ENCODE measurements around the gene ACVR1. TPM values are rescaled to one million over a fixed set of nuclear protein-coding genes. Genes with fewer than 3 reads are reported as not detected.
A peak's percentile ranks its signal among the peaks of the same experiment; 100 is the strongest.

Gene ACVR1
- 7.3 and 8.9 TPM in 2 replicates for total RNA-seq (2014; rRNA removed; shearing (Covaris generic))

- H3K4me3 ChIP-seq (ENCODE audit: insufficient read depth, low read depth, low read length) = peak within 1 kb of the TSS; percentile 83
- no peaks in the 10 kb centered on the region for H3K27me3 ChIP-seq (ENCODE audit: control insufficient read depth, insufficient read depth, low read length)
- DNase-seq = peak; percentile 94
- no peaks in the 10 kb centered on the region for H3K36me3 ChIP-seq (replicated peaks; ENCODE audit: control insufficient read depth, insufficient read depth, low read length)
Observed at GRCh38 chr2:157876066-157876785, at the start of gene ACVR1. TSS of gene ACVR1 (minus strand) at chr2:157876330. CDS start at chr2:157799493, 76,837 bp downstream.

DNA sequence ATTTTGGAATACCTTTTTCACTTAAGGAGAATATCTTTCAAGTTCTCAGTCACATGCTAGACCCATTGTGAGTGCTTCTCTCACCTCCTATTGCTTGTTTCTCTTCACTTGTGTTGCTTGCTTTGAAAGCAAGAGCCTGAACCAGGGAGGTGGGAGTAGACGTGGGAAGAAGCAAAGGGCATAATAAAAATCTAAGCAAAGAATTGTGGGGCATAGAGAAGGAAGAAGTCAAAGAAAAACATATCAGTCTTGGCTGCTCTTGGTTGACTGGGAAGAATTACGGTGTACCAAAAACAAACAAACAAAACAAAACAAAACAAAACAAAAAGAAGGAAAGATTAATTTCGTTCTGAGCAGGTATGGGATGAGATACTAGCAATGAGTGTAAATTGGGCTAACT, 48.9 kb upstream of the ACVR1 start:
- peaks cover 5% of the 10 kb centered on the region; the same call in 1 of the 2 replicates for H3K27me3 ChIP-seq (ENCODE audit: control insufficient read depth, insufficient read depth, low read length)
- no peak overlapping the region for H3K4me3 ChIP-seq (ENCODE audit: insufficient read depth, low read depth, low read length)
- H3K36me3 ChIP-seq (replicated peaks; ENCODE audit: control insufficient read depth, insufficient read depth, low read length) = no peaks in the 10 kb centered on the region
- no peak for DNase-seq

DNA sequence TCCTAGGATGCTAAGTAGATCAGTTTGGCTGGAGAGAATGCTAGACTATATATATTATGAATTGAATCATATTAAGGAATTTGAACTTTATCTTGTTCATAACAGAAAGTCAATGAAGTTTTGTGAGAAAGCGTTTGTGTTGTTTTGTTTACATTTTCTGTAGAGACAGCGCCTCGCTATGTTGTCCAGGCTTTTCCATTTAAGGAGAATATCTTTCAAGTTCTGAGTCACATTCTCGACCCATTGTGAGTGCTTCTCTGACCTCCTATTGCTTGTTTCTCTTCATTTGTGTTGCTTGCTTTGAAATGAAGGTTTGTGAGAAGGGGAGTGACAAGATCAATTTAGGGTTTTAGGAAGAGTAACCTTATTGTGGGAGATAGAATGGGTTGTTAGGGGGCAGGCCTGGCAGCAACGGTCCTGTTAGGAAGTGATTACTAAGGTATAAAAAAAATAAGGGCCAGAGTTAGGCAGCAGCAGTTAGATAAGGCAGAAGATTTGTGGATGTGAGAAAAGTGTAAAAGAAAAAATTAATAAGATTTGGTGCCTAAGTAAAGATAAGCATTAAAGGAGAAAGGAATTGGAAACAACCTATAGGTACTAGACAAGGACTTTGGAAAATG, 47.6 kb upstream of the ACVR1 start:
- Histone ChIP-seq H3K27me3 (ENCODE audit: control insufficient read depth, insufficient read depth, low read length) (no peaks in the 10 kb centered on the region; the same call in 1 of the 2 replicates), H3K36me3 (replicated peaks; ENCODE audit: control insufficient read depth, insufficient read depth, low read length) (no peaks in the 10 kb centered on the region), H3K4me3 (ENCODE audit: insufficient read depth, low read depth, low read length) (no peak overlapping the region)
- no peak for DNase-seq

DNA sequence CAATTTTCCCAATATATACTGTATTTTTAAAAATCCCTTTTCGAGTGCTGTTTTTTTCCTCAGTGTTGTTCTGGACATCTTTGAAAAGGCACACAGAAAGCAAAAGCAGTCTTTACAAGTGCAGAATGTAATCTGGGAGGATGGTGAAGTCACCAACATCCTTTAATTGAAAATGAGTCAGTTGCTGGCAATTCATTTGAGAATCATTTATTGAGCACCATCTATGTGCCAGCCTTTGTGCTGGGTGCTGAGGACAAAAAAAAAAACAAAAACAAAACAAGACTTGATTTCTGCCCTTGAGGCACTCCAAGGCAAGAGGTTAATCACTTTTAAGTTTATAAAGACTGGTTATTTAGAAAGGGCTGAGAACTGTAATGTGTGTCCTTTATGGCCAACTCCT, 46.7 kb upstream of the ACVR1 start:
- Histone ChIP-seq H3K4me3 (ENCODE audit: insufficient read depth, low read depth, low read length) (no peak overlapping the region), H3K27me3 (ENCODE audit: control insufficient read depth, insufficient read depth, low read length) (no peaks in the 10 kb centered on the region; the same call in 1 of the 2 replicates), H3K36me3 (replicated peaks; ENCODE audit: control insufficient read depth, insufficient read depth, low read length) (no peaks in the 10 kb centered on the region)
- no peak for DNase-seq

GRCh38 chr2:157922336-157922735, 46.2 kb upstream of the ACVR1 start:
- Histone ChIP-seq H3K4me3 (ENCODE audit: insufficient read depth, low read depth, low read length) (no peak overlapping the region), H3K27me3 (ENCODE audit: control insufficient read depth, insufficient read depth, low read length) (no peaks in the 10 kb centered on the region; the same call in 1 of the 2 replicates)
- no peak for DNase-seq

DNA sequence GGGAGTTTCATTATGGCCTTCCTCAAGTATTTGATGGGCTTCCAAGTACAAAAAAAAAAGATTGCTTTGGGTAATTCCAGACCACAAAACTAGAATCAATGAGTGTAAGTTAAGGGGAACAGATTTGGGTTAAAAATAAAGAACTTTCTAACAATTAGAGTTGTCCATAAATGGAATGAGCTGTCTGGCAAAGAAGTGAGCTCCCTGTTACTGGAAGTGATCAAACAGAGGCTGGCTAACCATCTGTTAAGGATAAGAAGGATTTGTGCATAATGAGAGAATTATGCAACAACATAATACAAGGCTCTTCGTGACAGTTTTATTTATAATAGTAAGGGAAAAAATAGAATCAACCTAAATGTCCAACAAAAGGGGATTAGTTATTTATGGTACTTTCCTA, 44.6 kb upstream of the ACVR1 start:
- DNase-seq = no peak
- H3K4me3 ChIP-seq (ENCODE audit: insufficient read depth, low read depth, low read length) = no peak overlapping the region
- no peaks in the 10 kb centered on the region for H3K36me3 ChIP-seq (replicated peaks; ENCODE audit: control insufficient read depth, insufficient read depth, low read length)
- no peaks in the 10 kb centered on the region; the same call in 1 of the 2 replicates for H3K27me3 ChIP-seq (ENCODE audit: control insufficient read depth, insufficient read depth, low read length)

More at GRCh38 chr2:157922336-157922735, 46.2 kb upstream of the ACVR1 start:
- no peaks in the 10 kb centered on the region for H3K36me3 ChIP-seq (replicated peaks; ENCODE audit: control insufficient read depth, insufficient read depth, low read length)

GRCh38 chr2:157919181-157919580, 43.1 kb upstream of the ACVR1 start:
- H3K36me3 ChIP-seq (replicated peaks; ENCODE audit: control insufficient read depth, insufficient read depth, low read length) = no peaks in the 10 kb centered on the region
- H3K4me3 ChIP-seq (ENCODE audit: insufficient read depth, low read depth, low read length) = no peak overlapping the region
- no peaks in the 10 kb centered on the region for H3K27me3 ChIP-seq (ENCODE audit: control insufficient read depth, insufficient read depth, low read length)
- no peak for DNase-seq

- DNase-seq = no peak
- no peaks in the 10 kb centered on the region for H3K27me3 ChIP-seq (ENCODE audit: control insufficient read depth, insufficient read depth, low read length)
- H3K36me3 ChIP-seq (replicated peaks; ENCODE audit: control insufficient read depth, insufficient read depth, low read length) = no peaks in the 10 kb centered on the region
Observed at GRCh38 chr2:157918319-157918718, 42.2 kb upstream of the ACVR1 start.

GRCh38 chr2:157911750-157912149, 35.6 kb upstream of the ACVR1 start:
- Histone ChIP-seq H3K27me3 (ENCODE audit: control insufficient read depth, insufficient read depth, low read length) (no peaks in the 10 kb centered on the region), H3K4me3 (ENCODE audit: insufficient read depth, low read depth, low read length) (no peak overlapping the region), H3K36me3 (replicated peaks; ENCODE audit: control insufficient read depth, insufficient read depth, low read length) (no peaks in the 10 kb centered on the region)
- DNase-seq = no peak

More at GRCh38 chr2:157918319-157918718, 42.2 kb upstream of the ACVR1 start:
- H3K4me3 ChIP-seq (ENCODE audit: insufficient read depth, low read depth, low read length) = no peak overlapping the region

- no peak for DNase-seq
- Histone ChIP-seq H3K4me3 (ENCODE audit: insufficient read depth, low read depth, low read length) (no peak overlapping the region), H3K36me3 (replicated peaks; ENCODE audit: control insufficient read depth, insufficient read depth, low read length) (no peaks in the 10 kb centered on the region), H3K27me3 (ENCODE audit: control insufficient read depth, insufficient read depth, low read length) (no peaks in the 10 kb centered on the region)
Observed at GRCh38 chr2:157911246-157911645, 35.1 kb upstream of the ACVR1 start.

GRCh38 chr2:157905092-157905491, 29.0 kb upstream of the ACVR1 start:
- no peaks in the 10 kb centered on the region for H3K36me3 ChIP-seq (replicated peaks; ENCODE audit: control insufficient read depth, insufficient read depth, low read length)
- no peak for DNase-seq
- H3K27me3 ChIP-seq (ENCODE audit: control insufficient read depth, insufficient read depth, low read length) = 0 out of 2 replicates have a peak, but pooled peaks cover 1% of the 10 kb centered on the region
- H3K4me3 ChIP-seq (ENCODE audit: insufficient read depth, low read depth, low read length) = no peak overlapping the region

DNA sequence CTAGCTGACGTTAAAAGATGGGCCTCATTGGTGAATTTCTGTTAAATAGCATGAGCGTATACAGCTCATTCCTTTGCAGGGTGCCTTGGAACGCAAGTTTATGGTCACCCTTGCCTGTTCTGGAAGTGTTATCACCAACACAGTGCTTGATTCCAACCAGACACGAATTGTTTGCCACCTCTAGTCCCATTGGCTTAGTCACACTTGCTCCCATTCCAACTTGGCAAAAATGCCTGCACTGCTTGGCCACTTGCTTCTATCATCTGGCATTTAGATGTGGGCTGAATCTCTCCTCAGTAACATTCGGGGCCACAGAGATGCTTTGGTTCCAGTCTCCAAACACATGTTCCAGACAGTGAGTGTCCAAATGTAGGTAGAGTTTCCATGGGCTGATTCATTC, 27.5 kb upstream of the ACVR1 start:
- 0 out of 2 replicates have a peak, but pooled peaks cover 1% of the 10 kb centered on the region for H3K27me3 ChIP-seq (ENCODE audit: control insufficient read depth, insufficient read depth, low read length)
- no peak for DNase-seq
- H3K36me3 ChIP-seq (replicated peaks; ENCODE audit: control insufficient read depth, insufficient read depth, low read length) = no peaks in the 10 kb centered on the region
- no peak overlapping the region for H3K4me3 ChIP-seq (ENCODE audit: insufficient read depth, low read depth, low read length)

DNA sequence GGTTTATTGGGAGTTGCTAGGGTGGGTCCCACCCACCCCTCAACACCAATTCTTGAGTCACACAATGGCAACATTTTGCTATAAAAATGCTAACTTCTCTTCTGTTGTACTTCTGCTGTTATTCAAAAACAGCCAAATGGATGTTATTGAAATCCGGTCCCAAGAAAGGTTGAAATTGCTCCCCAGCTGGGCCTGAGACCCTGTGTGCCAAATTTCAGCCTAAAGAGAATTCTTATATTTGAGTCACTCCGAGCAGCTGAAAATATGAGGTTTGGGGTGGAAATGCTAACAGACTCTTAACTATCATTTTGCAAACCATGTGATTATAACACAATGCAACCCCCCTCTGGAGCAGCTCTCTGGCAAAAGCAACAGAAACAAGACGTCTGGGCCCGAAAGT, 27.0 kb upstream of the ACVR1 start:
- Histone ChIP-seq H3K36me3 (replicated peaks; ENCODE audit: control insufficient read depth, insufficient read depth, low read length) (no peaks in the 10 kb centered on the region), H3K4me3 (ENCODE audit: insufficient read depth, low read depth, low read length) (no peak overlapping the region), H3K27me3 (ENCODE audit: control insufficient read depth, insufficient read depth, low read length) (0 out of 2 replicates have a peak, but pooled peaks cover 1% of the 10 kb centered on the region)
- DNase-seq = no peak

- Histone ChIP-seq H3K27me3 (ENCODE audit: control insufficient read depth, insufficient read depth, low read length) (0 out of 2 replicates have a peak, but pooled peaks cover 1% of the 10 kb centered on the region), H3K36me3 (replicated peaks; ENCODE audit: control insufficient read depth, insufficient read depth, low read length) (no peaks in the 10 kb centered on the region), H3K4me3 (ENCODE audit: insufficient read depth, low read depth, low read length) (no peak overlapping the region)
- no peak for DNase-seq
Observed at GRCh38 chr2:157902692-157903091, 26.6 kb upstream of the ACVR1 start.

DNA sequence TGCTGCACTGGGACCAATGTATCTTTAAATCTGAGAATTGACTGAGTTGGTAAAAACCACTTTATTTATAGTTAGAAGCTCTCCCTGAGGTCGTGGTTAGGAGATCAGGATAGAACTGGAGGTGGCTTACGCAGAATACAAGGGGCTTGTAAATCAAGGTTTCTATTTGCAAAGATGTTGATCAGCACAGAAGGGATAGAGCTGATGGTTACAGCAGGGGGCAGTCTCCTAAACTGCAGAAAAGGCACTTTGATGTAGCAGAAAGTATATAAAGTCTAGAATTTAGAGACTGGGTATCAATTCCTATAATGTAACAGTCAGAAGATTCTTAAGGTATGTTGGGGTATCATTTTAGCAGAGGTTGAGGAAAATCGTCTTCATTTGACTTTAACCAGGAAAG, 25.2 kb upstream of the ACVR1 start:
- Histone ChIP-seq H3K36me3 (replicated peaks; ENCODE audit: control insufficient read depth, insufficient read depth, low read length) (no peaks in the 10 kb centered on the region), H3K27me3 (ENCODE audit: control insufficient read depth, insufficient read depth, low read length) (0 out of 2 replicates have a peak, but pooled peaks cover 1% of the 10 kb centered on the region), H3K4me3 (ENCODE audit: insufficient read depth, low read depth, low read length) (no peak overlapping the region)
- DNase-seq = no peak
